Middle frontal gyrus (tissue), 1 donor: ENCODE results near the gene DOCK3.
"Not testable (repeated sequence)": the region's sequence is repeated elsewhere in the genome, so short reads cannot be mapped to it uniquely, and the experiment has no call there.

Experiments used
- DNase-seq: peaks from one replicate; pipeline ENCODE4 v3.0.0-alpha.2; 2015; ENCODE audit warnings: low spot score; ENCODE audit errors: extremely low spot score

DOCK3 gene

DNA sequence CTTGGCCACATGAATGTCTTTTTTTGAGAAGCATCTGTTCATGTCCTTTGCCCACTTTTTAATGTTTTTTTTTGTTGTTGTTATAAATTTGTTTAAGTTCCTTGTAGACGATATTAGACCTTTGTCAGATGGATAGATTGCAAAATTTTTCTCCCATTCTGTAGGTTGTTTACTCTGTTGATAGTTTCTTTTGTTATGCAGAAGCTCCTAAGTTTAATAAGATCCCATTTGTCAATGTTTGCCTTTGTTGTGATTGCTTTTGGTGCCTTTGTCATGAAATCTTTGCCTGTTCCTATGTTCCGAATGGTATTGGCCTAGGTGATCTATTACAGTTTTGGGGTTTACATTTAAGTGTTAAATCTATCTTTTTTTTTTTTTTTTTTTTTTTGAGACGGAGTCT lies 116.2 kb downstream of the DOCK3 start:
- DNase-seq = not testable (repeated sequence)

DNA sequence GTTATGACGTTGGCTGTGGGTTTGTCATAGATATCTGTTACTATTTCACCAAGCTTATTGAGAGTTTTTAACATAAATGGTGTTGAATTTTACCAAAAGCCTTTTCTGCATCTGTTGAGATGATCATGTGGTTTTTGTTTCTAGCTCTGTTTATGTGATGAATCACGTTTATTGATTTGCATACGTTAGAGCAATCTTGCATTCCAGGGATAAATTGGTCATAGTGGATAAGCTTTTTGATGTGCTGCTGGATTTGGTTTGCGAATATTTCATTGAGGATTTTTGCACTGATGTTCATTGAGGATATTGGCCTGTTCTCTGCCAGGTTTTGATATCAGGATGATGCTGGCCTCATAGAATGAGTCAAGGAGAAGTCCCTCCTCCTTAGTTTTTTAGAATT lies 117.8 kb downstream of the DOCK3 start:
- DNase-seq = no peak

DNA sequence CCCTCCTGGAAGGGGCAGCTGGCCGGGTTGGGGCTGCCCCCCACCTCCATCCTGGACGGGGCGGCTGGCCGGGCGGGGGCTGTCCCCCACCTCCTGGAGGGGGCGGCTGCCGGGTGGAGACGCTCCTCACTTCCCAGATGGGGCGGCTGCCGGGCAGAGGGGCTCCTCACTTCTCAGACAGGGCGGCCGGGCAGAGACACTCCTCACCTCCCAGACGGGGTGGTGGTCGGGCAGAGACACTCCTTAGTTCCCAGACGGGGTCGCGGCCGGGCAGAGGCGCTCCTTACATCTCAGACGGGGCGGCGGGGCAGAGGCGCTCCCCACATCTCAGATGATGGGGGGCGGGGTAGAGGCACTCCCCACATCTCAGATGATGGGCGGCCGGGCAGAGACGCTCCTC lies 129.1 kb downstream of the DOCK3 start:
- not testable (repeated sequence) for DNase-seq

DNA sequence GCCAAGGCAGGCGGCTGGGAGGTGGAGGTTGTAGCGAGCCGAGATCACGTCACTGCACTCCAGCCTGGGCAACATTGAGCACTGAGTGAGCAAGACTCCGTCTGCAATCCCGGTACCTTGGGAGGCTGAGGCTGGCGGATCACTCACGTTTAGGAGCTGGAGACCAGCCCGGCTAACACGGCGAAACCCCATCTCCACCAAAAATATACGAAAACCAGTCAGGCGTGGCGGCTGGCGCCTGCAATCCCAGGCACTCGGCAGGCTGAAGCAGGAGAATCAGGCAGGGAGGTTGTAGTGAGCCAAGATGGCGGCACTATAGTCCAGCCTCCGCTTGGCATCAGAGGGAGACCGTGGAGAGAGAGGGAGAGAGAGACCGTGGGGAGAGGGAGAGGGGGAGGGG lies 129.6 kb downstream of the DOCK3 start:
- DNase-seq = not testable (repeated sequence)

DNA sequence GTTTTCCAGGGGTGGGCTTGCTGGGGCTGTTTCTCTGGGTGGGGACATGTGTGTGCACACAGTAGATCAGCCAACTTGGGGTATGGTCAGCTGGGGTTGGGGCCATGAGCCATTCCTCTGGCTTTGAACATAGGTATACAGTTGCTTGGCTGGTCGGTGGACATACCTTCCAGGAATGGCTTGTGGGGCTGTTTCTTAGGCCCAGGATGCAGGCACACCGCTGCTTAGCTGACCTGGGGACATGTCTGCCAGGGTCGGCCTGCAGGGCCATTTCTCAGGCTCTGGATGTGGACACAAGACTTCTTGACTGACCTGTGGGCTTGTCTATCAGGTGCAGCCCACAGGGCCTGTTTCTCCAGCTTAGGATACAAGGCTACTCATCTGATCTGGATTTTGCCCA lies 130.6 kb downstream of the DOCK3 start:
- DNase-seq = no peak

DNA sequence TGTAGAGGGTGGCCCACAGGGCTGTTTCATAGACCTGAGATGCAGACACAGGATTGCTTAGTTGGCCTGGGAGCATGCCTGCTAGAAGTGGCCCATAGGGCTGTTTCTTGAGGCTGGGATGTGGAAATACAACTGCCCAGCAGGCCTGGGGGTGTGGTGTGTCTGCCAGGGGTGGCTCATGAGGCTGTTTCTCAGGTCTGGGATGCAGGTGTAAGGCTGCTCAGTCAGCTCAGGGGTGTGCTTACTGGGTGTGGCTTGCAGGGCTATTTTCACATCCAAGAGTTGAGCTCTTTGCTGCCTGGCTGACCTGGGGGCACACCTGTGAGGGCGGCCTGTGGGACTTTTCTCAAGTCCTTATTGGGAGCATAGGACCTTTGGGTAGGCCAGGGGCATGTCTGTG lies 131.3 kb downstream of the DOCK3 start:
- no peak for DNase-seq

DNA sequence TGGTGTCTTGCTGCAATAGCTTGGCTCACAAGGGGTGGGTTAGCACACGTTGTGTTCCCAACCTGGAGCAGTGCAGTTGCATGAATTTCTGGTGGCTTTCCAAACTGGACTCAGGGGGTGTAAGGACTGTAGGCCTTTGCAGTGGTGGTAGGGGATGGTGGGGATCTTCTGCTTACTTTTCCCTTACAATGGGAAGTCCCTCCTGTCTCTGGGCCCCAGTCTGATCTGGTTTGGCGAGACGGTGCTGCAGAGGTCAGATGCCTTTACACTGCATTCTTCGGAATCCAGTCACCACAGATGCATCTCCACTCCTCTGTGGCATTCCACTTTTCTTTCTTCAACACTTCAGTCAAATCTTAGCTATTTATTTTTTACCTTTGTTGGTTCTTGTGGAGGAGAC lies 132.1 kb downstream of the DOCK3 start:
- DNase-seq = no peak

DNA sequence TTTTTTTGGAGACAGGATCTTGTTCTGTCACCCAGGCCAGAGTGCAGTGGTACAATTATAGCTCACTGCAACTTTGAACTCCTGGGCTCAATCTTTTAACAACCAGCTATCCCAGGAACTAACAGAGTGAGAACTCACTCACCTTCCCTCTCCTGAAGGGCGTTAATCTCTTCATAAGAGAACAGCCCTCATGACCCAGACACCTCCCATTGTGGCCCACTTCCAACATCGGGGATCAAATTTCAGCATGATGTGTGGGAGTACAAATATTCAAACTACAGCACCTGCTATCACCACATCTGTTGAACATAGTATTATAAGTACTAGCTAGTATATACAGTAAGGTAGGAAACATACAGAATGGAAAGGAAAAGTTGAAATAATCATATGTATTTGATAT lies 132.5 kb downstream of the DOCK3 start:
- DNase-seq = no peak

DNA sequence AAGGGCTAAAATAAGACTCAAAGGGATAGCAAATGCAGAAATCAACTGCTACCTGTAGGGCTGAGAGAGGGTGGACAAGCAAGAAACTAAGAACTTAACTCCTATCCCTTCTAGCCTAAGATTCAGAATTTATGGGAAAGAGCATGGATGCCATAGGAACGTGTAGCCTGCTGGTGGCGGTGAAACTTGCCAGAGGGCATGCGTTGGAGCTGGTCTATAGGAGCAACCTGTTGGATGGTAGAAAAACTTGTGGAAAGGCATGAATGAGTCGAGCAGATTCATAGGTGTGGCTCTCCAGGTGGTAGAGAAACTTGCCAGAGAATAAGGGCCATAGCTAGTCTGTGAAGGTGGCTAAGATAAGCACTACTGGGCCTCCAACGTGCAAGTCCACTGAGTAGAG lies 137.2 kb downstream of the DOCK3 start:
- no peak for DNase-seq

DNA sequence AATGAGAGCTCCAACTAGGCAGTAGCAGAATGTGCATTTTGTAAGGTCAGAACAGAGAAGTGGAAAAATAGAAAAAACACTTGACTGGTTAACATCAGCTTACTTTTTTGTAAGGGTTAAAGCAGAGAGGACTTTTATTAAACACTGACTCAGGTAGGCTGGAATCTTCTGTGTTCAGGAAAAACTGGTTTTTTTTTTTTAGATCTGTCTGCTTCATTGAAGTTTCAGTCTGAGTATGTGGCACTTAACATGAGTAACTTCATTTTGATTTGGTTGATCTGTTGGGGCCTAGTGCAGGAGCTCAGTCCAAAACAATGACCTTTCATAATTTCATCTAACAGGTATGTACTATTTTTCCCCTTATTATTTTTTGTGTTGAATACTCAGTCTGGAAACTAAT lies 141.1 kb downstream of the DOCK3 start:
- DNase-seq = no peak

DNA sequence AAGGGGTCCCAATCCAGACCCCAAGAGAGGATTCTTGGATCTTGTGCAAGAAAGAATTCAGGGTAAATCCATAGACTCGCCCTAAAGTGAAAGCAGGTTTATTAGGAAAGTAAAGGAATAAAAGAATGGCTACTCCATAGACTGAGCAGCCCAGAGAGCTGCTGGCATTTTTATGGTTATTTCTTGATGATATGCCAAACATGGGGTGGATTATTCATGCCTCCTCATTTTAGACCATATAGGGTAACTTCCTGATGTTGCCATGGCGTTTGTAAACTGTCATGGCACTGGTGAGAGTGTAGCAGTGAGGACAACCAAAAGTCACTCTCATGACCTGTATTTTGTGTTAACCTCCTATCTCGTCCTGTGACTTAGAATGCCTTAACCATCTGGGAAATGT lies 142.2 kb downstream of the DOCK3 start:
- DNase-seq = no peak

DNA sequence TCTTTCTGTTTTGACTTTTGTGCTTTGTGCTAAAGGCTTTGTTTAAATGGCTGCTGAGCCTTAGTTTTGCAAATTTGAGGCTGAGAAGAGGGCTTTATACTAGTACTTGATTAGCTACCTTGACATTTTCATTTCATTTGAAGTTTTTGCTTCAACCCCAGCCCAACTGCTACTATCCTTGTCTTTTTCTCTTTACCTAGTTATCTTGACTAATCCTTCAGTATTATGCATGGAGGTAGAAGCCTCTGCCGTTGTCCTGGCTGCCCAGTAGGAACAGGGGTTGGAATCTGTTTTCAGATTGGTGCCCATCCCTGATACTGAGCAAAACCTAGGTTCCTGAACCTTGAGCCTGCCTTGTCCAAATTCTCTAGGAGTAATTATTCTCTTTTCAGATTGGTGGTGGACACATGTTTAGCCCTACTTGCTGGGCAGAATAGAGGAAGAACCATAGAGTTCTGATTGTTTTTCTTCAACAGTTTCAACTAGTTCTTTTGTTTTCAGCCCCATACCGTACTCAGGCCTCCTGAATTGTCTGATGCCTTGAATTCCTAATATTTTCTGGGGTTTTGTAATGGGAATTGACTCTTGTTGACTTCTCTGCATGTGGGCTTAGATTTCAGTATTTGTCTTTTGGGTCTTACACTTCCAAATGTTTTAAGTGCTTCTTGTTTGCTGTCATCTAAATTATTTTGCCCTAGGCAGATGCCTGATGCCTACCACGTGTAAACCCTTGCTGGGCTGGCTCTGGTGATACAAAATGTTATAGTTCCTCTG lies 143.2 kb downstream of the DOCK3 start:
- DNase-seq = no peak

DNA sequence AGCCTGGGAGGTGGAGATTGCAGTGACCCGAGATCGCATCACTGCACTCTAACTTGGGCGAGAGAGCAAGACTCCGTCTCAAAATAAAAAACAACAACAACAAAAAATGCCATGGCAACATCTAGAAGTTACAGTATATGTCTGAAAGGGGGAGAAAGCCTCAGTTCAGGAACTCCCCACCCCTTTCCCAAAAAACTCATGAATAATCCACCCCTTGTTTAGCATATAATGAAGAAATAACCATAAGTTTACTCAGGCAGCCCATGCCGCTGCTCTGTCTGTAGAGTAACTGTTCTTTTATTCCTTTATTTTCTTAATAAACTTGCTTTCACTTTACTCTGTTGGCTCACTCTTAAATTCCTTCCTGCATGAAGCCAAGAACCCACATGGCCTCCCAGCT lies 145.2 kb downstream of the DOCK3 start:
- no peak for DNase-seq

DNA sequence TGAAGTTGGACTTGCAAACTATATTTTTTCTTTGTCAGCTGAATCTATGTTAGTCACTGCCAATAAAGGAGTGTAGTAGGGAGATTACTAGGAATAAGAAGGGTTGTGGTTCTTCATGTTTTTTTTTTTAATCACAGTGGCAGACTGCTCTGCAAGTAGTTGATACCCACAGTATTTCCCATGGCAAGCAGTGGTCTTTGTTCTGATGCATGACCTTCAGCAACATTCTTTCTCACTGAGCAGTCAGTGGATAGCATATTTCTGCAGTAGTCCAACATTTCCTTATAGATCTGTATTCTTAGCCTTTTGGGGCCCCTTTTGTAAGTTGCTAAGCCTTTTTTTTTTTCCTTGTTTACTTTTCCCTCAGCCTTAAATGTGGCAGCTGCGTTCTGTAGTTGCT lies 151.1 kb downstream of the DOCK3 start:
- DNase-seq = no peak

DNA sequence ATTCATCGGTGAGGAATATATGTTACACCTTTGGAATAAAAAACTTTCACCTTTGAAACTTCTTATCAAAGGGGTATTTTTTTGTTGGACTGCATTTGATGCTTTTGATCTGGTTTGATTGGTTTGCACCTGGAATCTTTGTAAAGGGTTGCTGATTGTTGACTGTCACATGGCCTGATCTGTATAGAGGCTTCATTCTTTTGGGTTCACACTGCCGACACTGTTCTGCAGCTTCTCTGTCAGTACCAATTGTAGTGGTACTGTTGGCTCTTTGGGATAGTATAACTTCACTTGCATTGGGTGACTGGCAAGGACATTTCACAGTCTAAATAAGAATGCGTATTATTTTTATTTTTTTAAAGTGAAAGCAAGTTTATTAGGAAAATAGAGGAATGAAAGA lies 155.7 kb downstream of the DOCK3 start:
- DNase-seq = peak; percentile 32

DNA sequence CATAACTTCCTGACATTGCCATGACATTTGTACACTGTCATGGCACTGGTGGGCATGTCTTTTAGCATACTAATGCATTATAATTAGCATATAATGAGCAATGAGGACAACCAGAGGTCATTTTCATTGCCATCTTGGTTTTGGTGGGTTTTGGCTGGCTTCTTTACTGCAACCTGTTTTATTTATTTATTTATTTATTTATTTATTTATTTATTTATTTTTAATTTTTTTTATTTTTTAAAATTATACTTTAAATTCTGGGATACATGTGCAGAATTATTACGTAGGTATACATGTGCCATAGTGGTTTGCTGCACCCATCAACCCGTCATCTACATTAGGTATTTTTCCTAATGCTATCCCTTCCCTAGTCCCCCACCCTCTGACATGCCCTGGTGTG lies 156.3 kb downstream of the DOCK3 start:
- not testable (repeated sequence) for DNase-seq

DNA sequence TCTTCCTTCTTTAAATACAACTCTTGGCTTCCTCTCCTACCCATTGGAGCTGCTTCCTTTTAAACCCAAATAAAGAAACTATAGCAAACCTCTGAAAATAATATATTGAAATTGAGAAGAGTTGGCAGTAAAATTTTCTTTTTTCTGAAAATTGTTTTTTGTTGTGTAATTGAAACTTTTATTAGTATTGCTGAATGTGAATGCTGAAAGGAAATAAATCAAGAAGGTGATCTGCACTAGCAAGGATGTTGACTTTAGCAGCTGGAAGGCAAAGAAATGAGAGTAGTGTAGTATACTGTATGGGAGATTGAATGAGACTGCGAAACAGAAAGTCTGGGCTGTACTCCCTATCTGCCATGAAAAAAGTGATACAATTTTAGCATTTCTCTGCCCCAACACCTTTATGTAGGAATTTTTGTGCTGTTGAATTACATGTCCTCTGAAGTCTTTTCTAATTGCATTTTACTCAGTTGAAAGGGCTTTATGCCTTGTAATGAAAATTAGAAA lies 166.3 kb downstream of the DOCK3 start:
- no peak for DNase-seq

DNA sequence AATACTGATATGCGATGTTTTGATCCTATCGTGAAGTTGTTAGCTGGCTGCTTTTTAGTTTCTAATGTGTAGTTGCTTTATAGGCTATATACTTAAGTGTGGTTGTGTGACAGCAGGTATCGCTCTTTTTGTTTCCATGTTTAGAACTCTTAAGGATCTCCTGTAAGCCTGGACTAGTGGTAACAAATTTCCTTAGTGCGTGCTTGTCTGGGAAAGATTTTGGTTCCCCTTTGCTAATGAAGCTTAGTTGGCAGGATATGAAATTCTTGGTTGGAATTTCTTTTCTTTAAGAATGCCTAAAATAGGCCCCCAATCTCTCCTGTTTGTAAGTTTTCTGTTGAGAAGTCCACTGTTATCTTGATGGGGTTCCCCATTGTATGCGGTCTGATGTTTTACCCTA lies 173.6 kb downstream of the DOCK3 start:
- no peak for DNase-seq

DNA sequence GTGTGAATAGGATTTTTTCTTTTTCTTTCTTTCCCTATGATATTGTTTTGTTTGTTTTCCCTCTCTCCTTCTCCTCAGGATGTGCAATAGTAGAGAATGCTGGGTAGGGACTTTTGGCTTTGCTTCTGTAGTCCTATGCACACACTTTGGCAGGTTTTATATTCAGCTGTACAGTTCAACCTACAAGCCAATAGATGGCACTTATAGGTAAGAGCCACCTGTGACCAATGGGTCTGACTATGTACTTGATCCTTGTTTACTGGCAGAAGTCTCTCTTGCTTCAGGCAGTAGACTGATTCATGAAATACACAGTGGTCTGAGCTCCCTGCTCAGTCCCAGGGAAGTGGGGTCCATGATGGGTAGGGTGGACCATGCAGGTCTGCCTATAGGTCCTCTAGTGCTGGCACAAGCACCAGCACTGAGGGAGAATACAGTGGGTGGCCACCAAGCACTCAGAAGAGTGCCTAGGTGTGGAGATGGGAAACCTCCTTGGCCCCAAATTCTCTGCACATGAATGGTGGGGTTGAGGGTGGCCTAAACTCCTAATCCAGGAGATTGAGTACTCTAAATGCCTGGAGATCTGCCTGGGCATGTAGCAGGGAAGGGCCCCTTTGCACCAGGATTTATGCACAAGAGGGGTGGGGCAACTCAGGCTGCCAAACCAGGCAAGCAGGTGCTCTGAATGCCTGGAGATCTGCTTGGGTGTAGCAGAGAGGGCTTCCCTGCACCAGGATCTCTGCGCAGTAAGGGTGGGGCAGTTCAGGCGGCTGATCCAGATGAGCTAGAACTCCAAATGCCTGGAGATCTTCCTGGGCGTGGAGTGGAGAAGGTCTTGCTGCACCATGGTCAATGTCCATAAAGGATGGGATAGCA lies 176.1 kb downstream of the DOCK3 start:
- DNase-seq = no peak

DNA sequence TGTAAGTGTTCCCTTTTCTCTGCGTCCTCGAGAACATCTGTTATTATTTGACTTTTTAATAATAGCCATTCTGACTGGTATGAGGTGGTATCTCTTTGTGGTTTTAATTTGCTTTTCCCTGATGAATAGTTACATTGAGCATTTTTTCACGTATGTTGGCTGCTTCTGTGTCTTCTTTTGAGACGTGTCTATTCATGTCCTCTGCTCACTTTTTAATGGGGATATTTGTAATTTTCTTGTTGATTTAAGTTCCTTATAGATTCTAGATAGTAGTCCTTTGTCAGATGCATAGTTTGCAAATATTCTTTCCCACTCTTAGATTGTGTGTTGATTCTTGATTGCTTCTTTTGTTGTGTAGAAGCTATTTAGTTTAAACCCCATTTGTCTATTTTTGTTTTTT lies 179.2 kb downstream of the DOCK3 start:
- DNase-seq = no peak

DNA sequence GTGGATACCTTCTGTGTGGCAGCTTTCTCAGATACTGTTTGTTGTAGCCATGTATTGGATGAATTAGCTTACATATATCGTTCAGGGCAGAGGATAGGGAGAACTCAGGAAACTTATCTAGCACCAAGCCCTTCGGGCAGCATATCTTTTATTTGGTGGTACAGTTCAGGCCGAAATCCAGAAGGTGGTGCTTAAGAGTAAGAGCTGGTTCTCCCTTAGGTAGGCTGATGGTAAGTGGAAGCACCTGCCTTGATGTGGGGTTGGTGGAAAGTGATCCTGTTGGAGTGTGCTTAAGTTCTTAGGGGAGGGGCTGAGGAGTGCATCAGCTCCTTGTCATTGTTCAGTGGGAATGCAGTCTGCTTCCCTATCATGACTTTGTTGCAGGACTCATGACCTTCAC lies 187.5 kb downstream of the DOCK3 start:
- no peak for DNase-seq

DNA sequence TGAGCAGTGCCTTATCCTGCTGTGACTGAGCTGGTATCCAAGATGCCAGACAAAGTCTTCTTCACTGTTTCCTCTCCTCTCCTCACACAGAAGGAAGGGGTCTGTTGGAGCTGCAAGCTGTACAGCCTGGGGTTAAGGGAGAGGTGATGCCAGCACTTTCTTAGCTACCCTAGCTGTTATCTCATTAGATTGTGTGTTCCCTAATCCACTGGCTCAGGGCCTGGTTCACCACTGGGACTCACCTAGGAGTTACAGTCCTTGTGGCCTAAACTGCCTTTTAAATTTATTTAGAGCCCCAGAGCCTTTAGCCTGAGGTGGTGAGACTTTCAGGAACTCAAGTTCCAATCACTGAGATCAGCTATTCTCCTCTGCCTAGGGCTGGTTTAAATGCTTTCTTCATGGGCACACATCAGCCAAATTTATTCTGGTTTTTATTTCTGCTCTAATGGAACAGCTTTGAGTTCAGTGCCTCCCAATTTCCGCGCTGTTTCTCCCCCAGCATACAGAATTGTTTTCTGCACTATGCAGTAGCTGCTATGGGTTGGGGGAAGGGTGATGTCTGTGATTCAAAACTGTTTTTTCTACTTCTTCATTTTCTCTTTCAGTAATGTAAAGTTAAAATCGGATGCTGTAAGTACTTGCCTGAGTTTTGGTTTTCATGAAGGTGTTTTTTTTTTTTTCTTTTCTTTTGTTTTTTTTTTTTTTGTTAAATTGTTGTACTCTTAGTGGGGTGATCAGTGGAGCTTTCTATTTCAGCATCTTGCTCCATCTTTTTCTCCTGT lies 198.8 kb downstream of the DOCK3 start:
- DNase-seq = no peak
